ENCODE results near the gene DNAH1.
A peak's percentile ranks its signal among the peaks of the same experiment; 100 is the strongest.

Gene DNAH1

DNA sequence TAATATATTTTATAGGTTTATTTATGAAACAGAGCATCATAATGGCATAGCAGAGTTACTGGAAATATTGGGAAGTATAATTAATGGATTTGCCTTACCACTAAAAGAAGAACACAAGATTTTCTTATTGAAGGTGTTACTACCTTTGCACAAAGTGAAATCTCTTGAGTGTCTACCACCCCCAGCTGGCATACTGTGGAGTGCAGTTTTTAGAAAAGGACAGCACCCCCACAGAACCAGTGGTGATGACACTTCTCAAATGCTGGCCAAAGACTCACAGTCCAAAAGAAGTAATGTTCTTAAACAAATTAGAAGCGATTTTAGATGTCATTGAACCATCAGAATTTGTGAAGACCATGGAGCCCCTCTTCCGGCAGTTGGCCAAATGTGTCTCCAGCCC, 58.1 kb downstream of the DNAH1 start:
- no peak for DNase-seq (ENCODE audit: extremely low read depth, low read depth)
- TF ChIP-seq CTCF (IDR thresholded peaks at IDR 0.05; ENCODE audit: low read depth, low read length): no peak

- DNase-seq (ENCODE audit: extremely low read depth, low read depth): no peak
- no peak for TF ChIP-seq CTCF (IDR thresholded peaks at IDR 0.05; ENCODE audit: low read depth, low read length)
These were observed 63.5 kb downstream of the DNAH1 start for GRCh38 chr3:52379610-52380009.

GRCh38 chr3:52380023-52380422, 63.9 kb downstream of the DNAH1 start:
- TF ChIP-seq CTCF (IDR thresholded peaks at IDR 0.05; ENCODE audit: low read depth, low read length): no peak
- DNase-seq (ENCODE audit: extremely low read depth, low read depth): no peak

DNA sequence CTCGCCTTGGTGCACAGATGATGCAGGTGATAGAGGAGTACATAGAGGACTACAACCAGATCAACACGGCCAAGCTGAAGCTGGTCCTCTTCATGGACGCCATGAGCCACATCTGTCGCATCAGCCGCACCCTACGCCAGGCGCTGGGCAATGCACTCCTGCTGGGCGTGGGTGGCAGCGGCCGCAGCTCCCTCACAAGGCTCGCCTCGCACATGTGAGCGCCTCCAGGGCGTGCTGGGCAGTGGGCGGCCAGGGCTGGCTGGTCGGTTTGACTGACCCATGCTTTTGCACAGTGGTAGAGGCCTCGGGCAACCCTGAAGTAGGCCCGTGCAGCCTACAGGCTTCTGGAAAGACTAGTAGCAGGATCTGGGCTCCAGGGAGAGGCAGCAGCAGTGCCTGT, 65.5 kb downstream of the DNAH1 start:
- DNase-seq (ENCODE audit: extremely low read depth, low read depth): no peak
- TF ChIP-seq CTCF (IDR thresholded peaks at IDR 0.05; ENCODE audit: low read depth, low read length): no peak

- no peak for TF ChIP-seq CTCF (IDR thresholded peaks at IDR 0.05; ENCODE audit: low read depth, low read length)
- DNase-seq (ENCODE audit: extremely low read depth, low read depth): no peak
These were observed 67.3 kb downstream of the DNAH1 start for GRCh38 chr3:52383446-52383845.

DNA sequence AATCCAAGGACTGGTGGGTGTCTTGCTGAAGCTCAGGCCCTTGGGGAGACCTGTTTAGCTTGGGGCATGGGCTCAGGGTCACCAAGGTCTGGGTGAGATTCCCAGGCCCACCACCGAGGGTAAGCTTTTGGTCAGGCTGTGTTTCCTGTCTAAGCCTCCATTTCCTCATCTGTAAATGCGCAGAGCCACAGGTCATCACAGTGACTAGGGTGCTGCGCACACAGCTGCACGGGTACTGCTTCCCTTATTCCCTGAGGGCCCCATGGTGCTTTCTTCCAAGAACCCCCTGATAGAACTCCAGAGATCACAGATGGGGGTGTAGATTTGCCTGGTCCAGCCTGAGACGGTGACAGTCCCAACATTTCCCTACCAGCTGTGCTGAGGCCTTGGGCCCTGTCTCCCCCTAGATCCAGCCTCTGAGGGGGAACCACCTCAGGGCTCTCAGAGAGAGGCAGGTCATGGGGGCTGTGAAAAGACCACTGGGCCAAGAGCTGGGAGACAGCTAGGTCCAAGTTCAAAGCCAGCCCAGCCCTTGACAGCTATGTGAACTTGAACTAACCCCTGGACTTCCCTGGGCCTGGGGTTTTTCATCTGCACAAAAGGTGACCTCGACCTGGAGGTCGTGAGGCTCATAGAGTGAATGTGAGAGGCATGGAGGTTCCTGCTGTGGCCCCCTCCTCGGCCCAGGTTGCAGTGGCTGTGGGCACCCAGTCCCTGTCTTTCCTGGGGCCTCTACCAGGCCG, 68.1 kb downstream of the DNAH1 start:
- no peak for TF ChIP-seq CTCF (IDR thresholded peaks at IDR 0.05; ENCODE audit: low read depth, low read length)
- DNase-seq (ENCODE audit: extremely low read depth, low read depth): no peak

DNA sequence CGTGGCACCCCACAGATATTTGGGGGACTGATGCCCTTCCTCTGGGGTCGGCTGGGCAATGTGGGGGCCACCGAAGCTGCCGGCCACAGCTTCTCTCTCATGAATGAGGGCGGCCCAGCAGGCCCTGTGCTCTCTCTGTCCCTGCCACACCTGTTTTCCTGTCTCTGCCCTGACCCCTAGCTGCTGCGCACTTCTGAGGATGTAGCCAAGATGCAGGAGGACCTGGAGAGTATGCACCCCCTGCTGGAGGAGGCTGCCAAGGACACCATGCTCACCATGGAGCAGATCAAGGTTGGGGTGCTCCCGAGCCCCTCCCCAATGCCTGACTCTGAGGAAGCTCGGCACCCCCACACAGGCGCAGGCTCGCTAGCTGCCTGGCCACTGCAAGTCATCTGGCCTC, 69.0 kb downstream of the DNAH1 start:
- no peak for DNase-seq (ENCODE audit: extremely low read depth, low read depth)
- peak; percentile 47 for TF ChIP-seq CTCF (IDR thresholded peaks at IDR 0.05; ENCODE audit: low read depth, low read length)

All from AG09319 (cell line).